Stimulated activated CD4-positive, alpha-beta T cell treated with anti-CD3 and anti-CD28 coated beads, TNF-alpha, amount 100 ng/mL, for 1 hour (primary cell): ENCODE measurements around the gene TEN1.
A peak's percentile ranks its signal among the peaks of the same experiment; 100 is the strongest.
"Not testable (repeated sequence)": the region's sequence is repeated elsewhere in the genome, so short reads cannot be mapped to it uniquely, and the experiment has no call there.

ENCODE experiments used
- DNase-seq, 3 donors: peaks; one replicate each; pipeline ENCODE4 v3.0.0-alpha.2; 2020; ENCODE audit warnings: low read depth in 3 of 3, low spot score in 1 of 3

TEN1 gene, protein sequence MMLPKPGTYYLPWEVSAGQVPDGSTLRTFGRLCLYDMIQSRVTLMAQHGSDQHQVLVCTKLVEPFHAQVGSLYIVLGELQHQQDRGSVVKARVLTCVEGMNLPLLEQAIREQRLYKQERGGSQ

GRCh38 chr17:75978938-75979704, at the start of gene TEN1, which contains the start of gene ACOX1:
Gene TEN1, plus strand, starts transcription at chr17:75979240. Its CDS starts 6,953 bp downstream, at chr17:75986193.
Gene ACOX1, minus strand, starts transcription at chr17:75979166. Its CDS starts 93 bp downstream, at chr17:75979073.
- peak; percentile 83 to 89 (median 84) for DNase-seq

- no peak for DNase-seq
Measured at GRCh38 chr17:75931062-75931461, 48.0 kb upstream of the TEN1 start.

GRCh38 chr17:75932852-75933251, 46.2 kb upstream of the TEN1 start:
- no peak for DNase-seq

DNA sequence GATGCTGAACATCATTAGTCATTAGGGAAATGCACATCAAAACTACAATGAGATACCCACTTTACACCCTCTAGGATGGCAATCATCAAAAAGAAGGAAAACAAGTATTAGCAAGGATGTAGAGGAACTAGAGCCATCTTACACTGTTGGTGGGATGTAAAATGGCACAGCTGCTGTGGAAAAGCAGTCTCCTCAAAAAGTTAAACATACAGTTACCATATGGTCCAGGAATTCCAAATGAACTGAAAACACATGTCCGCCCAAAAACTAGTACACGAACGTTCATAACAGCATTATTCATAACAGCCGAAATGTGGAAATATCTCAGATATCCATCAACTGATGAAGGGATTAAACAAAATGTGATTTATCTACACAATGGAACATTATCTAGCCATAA, 45.2 kb upstream of the TEN1 start:
- DNase-seq: no peak

DNA sequence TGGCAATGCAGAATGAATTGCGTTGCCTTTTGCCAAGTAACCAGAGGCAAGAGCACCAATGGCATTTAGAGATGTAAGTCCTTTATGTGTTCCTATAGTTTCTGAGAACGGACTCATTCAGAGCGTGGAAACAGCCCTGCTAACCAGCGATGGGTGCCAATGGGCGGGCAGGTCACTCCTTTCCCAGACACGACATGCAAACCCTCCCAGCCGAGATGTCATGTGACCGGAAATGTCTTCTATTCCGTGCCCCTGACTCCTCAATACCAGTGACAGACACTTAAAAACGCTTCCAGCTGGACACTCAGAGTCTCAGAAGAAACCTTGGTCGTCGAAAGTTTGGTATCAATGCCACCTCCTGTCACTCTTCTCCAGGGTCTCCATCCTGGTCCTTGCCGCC, 41.4 kb upstream of the TEN1 start:
- DNase-seq: no peak

GRCh38 chr17:75940727-75941441, 38.2 kb upstream of the TEN1 start, which contains the start of gene FBF1:
Gene FBF1, minus strand, starts transcription at chr17:75941042. Its CDS starts 2,893 bp downstream, at chr17:75938149.
- peak; percentile 64 to 77 (median 70) for DNase-seq

DNA sequence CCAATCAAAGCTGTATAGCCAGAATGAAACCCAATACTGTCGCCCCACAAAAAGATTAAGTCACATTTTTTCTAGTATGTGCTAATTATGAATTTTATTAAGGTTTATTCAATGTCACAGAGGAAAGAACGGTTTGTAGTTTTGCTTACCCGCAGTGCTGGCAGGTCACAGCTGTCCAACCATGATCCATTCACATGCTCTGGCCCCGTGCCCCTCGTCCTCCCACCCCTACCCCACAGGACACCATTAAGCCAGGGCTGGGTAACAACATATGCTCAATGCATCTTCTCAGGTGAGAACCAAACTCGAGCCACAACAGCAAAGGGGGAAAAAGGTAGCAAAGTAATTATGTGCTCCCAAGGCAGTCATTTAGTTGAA, 37.6 kb upstream of the TEN1 start:
- no peak for DNase-seq

GRCh38 chr17:75942473-75942872, 36.6 kb upstream of the TEN1 start:
- DNase-seq: no peak

DNA sequence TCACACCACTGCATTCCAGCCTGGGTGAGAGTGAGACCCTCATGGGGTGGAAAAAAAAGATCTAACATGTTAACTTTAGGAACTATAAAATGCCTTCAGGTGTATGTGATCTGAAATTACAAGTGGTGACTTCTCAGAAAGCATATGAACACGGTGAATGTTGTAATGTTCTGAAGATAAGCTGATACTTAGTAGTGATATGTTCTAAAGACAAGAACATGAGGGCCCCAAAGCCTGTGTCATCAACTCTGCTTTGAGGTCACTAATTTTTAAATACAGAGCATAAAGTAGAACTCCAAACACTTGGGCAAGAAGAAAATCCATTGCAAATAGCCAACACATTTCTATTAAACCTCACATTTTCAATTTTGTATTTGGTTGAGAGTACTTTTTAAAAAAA, 35.5 kb upstream of the TEN1 start:
- DNase-seq: no peak

DNA sequence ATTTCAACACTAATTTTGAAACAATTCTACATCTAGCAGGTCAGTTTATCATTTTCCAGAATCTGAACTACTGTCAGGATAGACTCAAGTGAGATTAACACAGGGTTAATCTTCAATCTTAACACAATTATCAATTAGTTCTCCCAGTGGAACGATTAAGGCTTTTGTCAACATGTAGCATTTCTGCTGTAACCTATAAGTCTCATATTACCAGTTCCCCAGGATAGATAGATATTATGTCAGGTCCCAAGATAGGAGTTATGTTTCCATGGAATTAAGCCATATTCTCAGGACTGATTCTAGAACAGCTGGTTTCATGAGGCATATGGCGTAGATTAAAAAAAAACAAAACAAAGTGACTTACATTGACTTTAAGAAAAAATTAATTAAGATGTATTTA, 33.8 kb upstream of the TEN1 start:
- no peak for DNase-seq

- DNase-seq: no peak
Measured at GRCh38 chr17:75950421-75950820, 28.6 kb upstream of the TEN1 start.

DNA sequence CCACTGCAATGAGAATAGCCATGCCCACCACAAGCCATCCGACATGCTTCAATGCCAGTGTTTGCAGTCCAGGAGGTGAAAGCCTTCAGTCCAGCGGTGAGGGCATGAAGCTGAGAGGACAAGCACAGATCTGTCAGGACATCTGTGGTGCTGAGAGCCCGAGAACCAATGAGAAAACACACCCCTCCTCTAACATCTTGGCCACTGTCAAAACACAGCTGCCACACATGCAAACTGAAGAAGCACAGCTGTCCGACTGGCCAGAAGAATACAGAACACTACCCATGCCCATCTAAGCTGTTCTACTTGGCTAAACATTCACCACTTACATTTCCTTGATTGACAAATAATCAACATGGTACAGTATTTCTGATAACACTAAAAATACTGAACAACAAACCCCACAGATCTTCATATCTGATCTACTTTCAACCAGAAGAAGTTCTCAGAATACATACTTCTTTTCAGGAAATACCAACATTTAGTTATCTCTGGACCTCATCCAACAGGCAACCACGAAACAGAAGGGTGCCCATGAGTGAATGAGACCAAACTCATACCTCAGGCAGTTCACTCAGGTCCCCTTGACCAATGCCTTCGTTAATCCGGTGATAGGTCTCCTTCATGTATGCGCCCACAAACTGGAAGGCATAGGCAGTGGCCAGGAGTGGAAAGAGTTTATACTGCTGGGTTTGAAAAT, 28.0 kb upstream of the TEN1 start:
- DNase-seq: no peak

GRCh38 chr17:75959051-75959838, 19.8 kb upstream of the TEN1 start:
- no peak for DNase-seq

DNA sequence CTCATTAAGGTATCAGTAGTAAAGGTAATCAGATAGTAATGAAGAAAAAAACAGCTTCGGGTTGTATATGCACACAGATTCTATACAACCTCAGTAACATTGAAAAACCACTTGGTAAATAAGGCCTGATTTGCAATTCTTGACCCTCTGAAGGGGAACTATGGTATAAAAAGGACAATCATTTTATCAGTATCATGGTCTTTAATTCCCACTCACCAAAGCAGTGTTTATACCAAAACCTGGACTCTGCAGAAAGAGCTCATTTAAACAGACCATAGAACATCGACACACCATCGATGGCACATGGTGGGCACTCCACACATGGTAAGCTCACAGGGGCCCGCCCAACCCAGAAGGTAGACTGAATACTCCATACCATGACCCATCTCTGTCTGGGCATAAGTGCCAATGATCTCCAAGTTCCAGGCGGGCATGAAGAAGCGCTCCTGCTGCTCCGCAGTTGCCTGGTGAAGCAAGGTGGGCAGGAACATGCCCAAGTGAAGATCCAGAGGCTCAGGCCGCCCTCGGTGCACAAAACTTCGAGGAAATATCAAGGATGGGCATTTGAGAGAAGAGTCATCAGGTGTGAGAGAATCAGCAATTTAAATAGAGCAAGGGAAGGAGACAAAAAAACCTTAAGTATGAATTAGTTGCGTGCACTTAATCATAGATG, 19.1 kb upstream of the TEN1 start:
- no peak for DNase-seq

DNA sequence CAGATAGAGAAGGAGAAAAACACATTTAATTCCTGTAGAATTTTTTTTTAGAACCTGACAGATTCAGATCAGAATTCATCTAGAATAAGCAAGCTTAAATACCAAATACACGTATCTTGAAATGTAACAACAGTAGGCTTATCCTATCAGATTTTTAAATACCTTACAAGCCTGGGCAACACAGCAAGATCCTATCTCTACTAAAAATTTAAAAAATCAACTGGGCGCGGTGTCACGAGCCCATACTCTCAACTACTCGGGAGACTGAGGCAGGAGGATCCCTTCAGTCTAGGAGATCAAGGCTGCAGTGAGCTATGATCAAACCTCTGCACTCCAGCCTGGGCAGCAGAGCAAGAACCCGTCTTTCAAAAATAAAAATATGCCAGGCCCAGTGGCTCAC, 13.6 kb upstream of the TEN1 start:
- no peak for DNase-seq

- DNase-seq: not testable (repeated sequence)
Measured at GRCh38 chr17:75969044-75969443, 10.0 kb upstream of the TEN1 start.

- no peak for DNase-seq
Measured at GRCh38 chr17:75970011-75970523, 9.0 kb upstream of the TEN1 start.

GRCh38 chr17:75970626-75971025, 8.4 kb upstream of the TEN1 start:
- DNase-seq: no peak

DNA sequence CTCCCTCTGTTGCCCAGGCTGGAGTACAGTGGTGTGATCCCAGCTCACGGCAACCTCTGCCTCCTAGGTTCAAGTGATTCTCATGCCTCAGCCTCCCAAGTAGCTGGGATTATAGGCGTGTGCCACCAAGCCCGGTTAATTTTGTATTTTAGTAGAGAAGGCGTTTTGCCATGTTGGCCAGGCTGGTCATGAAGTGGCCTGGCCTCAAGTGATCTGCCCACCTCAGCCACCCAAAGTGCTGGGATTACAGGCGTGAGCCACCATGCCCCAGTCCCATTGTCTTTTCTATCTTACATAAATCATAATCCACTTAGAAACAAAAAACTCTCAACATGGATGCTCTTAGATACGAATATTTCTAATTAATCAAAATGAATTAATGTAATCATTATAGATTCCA, 3.9 kb upstream of the TEN1 start:
- not testable (repeated sequence) for DNase-seq

- DNase-seq: no peak
Measured at GRCh38 chr17:75975757-75976174, 3.3 kb upstream of the TEN1 start.
